Measurements from ENCODE around the gene ABCC11.
A peak's percentile ranks its signal among the peaks of the same experiment; 100 is the strongest.

Gene ABCC11

DNA sequence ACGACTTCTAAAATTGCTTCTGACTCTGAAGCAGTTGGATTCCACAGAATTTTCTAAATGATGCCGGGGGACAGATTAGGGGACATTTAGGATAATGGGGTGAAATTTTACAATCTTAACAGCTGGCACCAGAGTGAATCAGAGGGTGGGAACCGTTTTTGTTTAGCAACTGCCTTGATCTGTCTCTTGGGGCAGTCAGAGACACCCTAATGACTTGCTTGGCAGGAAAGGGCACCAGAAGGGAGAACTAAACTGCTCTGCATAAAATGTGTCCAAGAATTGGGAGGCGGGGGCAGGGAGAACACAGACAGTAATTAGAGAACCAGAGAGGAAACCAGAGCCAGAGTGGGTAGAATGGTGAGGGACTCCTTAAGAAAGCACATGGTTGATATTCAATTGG lies 85.4 kb downstream of the ABCC11 start:
- no peak for DNase-seq (ENCODE audit: low spot score)

DNA sequence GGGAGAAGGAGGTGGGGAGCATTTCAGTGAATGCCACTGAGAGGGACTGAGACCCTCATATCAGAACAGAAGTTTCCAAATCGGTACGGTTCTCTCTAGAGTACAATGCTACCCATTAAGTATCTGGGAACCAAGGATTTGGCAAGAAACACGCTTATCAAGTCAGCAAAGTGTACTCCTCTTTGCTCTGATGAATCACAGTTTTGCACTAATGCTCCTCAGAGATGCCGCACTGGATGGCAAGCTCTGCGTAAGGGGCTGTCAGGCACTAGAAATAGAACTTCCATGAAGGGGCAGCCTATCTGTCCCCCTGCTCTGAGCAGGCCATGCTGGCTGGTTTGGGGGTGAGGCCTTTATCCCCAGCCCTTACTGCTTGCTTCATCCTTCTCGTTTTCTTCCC lies 86.8 kb downstream of the ABCC11 start:
- DNase-seq (ENCODE audit: low spot score): no peak

- peak; percentile 84 for DNase-seq (ENCODE audit: low spot score)
These were observed 89.0 kb downstream of the ABCC11 start for GRCh38 chr16:48158296-48158695.

DNA sequence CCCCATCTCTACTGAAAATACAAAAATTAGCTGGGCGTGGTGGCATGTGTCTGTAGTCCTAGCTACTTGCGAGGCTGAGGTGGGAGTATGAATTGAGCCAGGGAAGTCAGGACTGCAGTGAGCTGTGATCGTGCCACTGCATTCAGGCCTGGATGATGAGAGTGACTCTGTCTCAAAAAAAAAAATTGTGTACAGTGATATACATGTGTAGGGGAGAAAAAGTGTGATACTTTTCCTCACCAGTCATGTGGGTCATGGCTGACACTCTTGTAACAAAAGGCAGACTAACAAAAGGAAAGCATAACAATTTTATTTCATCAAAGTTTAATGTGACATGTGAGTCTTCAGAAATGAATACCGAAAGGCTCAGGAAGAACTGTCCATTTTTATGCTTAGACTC lies 89.5 kb downstream of the ABCC11 start:
- no peak for DNase-seq (ENCODE audit: low spot score)

GRCh38 chr16:48157302-48157701 lies 90.0 kb downstream of the ABCC11 start:
- no peak for DNase-seq (ENCODE audit: low spot score)

- peak; percentile 75 for DNase-seq (ENCODE audit: low spot score)
These were observed 90.5 kb downstream of the ABCC11 start for GRCh38 chr16:48156790-48157209.

GRCh38 chr16:48155926-48156789 lies 91.2 kb downstream of the ABCC11 start, which contains the start of gene ABCC12:
Gene ABCC12 (minus strand): TSS chr16:48155993. CDS start chr16:48146424, 9,569 bp downstream.
- no peak for DNase-seq (ENCODE audit: low spot score)

- no peak for DNase-seq (ENCODE audit: low spot score)
These were observed 93.6 kb downstream of the ABCC11 start for GRCh38 chr16:48153774-48154173.

- DNase-seq (ENCODE audit: low spot score): no peak
These were observed 95.1 kb downstream of the ABCC11 start for GRCh38 chr16:48152226-48152625.

GRCh38 chr16:48150707-48151106 lies 96.6 kb downstream of the ABCC11 start:
- DNase-seq (ENCODE audit: low spot score): no peak

DNA sequence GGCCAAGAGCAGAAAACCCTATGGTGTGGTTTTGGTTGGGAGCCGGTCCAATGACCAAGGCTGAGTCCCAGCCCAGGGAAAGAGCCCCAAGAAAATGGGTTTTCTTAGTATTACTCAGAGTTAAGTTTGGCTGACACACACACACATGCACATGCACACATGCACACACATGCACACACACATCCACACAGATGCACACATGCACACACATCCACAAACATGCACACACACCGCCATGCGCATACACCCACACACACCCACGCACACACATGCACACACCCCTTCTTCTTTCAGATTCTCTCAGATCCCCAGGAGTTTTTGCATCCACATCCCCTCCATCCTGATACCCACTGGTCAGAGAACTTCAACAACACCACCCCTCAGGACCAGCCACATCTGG lies 100.6 kb downstream of the ABCC11 start:
- DNase-seq (ENCODE audit: low spot score): no peak

GRCh38 chr16:48146131-48146530 lies 101.2 kb downstream of the ABCC11 start:
- DNase-seq (ENCODE audit: low spot score): no peak

- DNase-seq (ENCODE audit: low spot score): no peak
These were observed 103.4 kb downstream of the ABCC11 start for GRCh38 chr16:48143812-48144368.

- DNase-seq (ENCODE audit: low spot score): no peak
These were observed 106.5 kb downstream of the ABCC11 start for GRCh38 chr16:48140821-48141220.

DNA sequence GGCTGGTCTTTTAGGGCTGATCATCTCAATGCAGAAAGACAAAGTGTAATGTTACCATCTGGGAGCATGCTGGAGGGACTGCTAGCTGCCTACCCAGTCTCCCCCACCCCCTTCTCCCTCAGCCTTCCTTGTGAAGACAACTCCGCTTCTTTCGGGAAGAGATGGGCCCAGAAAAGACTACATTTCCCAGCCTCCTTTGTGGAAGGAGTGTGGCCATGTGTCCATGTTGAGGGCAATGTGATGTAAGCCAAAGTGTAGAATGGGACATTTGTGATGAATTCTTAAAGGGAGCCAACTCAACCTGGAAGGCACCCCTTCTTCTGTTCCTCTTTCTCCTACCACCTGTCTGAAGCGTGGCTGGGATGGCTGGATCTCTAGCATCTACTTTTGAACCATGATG lies 107.8 kb downstream of the ABCC11 start:
- DNase-seq (ENCODE audit: low spot score): no peak

GRCh38 chr16:48138543-48138942 lies 108.8 kb downstream of the ABCC11 start:
- DNase-seq (ENCODE audit: low spot score): no peak

DNA sequence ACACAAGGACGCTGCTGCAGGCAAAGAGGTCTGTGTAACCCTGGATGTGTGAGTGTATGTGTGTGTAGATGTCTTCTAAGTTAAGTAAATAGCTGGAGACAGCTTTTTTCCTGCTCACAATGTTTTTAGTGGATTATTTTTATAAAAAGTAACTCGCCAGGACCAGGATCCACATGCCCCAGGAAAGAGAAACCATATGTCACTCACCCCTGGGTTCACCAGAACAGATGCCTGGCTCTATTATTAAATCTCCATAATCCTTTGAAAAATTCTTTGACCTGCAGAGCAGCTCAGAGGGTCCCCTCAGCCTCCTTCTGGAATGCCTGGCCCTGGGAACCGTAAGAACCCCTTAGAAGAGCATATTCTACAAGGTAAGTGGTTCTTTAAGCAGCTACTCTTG lies 109.5 kb downstream of the ABCC11 start:
- DNase-seq (ENCODE audit: low spot score): no peak

- no peak for DNase-seq (ENCODE audit: low spot score)
These were observed 110.6 kb downstream of the ABCC11 start for GRCh38 chr16:48136547-48137360.

GRCh38 chr16:48133455-48134211 lies 113.7 kb downstream of the ABCC11 start:
- DNase-seq (ENCODE audit: low spot score): no peak

GRCh38 chr16:48132696-48133095 lies 114.6 kb downstream of the ABCC11 start:
- no peak for DNase-seq (ENCODE audit: low spot score)

DNA sequence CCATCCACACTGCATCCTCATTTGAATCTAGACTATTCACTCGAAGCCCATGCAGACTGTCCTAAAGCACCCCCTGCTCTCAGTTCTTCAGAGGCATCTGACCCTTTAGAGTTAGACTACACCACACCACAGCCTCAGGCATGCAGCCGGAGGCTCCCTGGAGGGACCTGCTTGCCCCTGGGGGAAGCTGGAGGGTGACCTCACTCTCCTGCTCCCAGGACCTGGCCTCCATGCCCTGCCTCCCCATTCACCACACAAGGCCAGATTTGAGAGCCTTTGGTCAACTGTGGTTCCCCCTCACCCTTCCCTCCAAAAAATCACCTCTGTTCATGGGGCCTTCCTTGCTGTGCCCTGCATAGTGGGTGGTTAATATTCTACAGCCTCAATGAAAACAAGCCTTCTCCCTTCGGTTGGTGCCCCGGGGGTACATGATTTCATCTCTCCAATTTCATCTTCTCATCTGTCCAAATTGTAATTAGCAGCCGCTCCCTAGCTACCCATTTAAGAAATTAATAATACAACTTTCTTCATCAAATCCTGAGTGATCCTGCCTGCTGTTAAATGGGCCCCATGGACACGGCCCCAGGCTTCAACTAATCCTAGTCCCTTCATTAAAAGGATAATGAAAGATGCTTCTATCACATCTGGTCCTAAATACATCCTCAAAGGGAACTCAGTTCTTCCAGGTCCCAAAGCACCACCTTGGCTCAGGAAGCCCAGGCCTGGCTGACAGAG lies 116.0 kb downstream of the ABCC11 start:
- DNase-seq (ENCODE audit: low spot score): no peak
